Measurements from ENCODE around the gene INSRR. TPM values are rescaled to one million over a fixed set of nuclear protein-coding genes. Genes with fewer than 3 reads are reported as not detected.

INSRR gene
- total RNA-seq, 1 donor from 2014 or later = 0.31 TPM

GRCh38 chr1:156848461-156849150 lies 10.3 kb downstream of the INSRR start:
- DNase-seq = no peak

- DNase-seq = no peak
These were observed 11.1 kb downstream of the INSRR start for GRCh38 chr1:156847591-156848460.

GRCh38 chr1:156846643-156847042 lies 12.3 kb downstream of the INSRR start:
- no peak for DNase-seq

- DNase-seq = no peak
These were observed 12.9 kb downstream of the INSRR start for GRCh38 chr1:156845953-156846545.

GRCh38 chr1:156845055-156845952 lies 13.6 kb downstream of the INSRR start:
- DNase-seq = no peak

- no peak for DNase-seq
These were observed 14.3 kb downstream of the INSRR start for GRCh38 chr1:156844638-156845037.

GRCh38 chr1:156844102-156844501 lies 14.8 kb downstream of the INSRR start:
- DNase-seq = no peak

GRCh38 chr1:156842618-156843300 lies 16.2 kb downstream of the INSRR start:
- no peak for DNase-seq

- DNase-seq = no peak
These were observed 17.5 kb downstream of the INSRR start for GRCh38 chr1:156841295-156841855.

- no peak for DNase-seq
These were observed 18.0 kb downstream of the INSRR start for GRCh38 chr1:156840898-156841279.

- DNase-seq = no peak
These were observed 18.6 kb downstream of the INSRR start for GRCh38 chr1:156840186-156840897.

GRCh38 chr1:156839426-156840109 lies 19.3 kb downstream of the INSRR start:
- no peak for DNase-seq

- no peak for DNase-seq
These were observed 19.9 kb downstream of the INSRR start for GRCh38 chr1:156838972-156839371.

GRCh38 chr1:156836892-156837291 lies 22.0 kb downstream of the INSRR start:
- no peak for DNase-seq

- DNase-seq = no peak
These were observed 22.8 kb downstream of the INSRR start for GRCh38 chr1:156836041-156836654.

GRCh38 chr1:156834322-156834721 lies 24.6 kb downstream of the INSRR start:
- DNase-seq = no peak

- DNase-seq = no peak
These were observed 25.3 kb downstream of the INSRR start for GRCh38 chr1:156833603-156834002.

GRCh38 chr1:156832434-156832833 lies 26.5 kb downstream of the INSRR start:
- DNase-seq = no peak

GRCh38 chr1:156828400-156829124 lies 30.4 kb downstream of the INSRR start:
- DNase-seq = no peak

Measured in occipital lobe (tissue), 2 donors.